Measurements from ENCODE around the gene SIK3.

DNA sequence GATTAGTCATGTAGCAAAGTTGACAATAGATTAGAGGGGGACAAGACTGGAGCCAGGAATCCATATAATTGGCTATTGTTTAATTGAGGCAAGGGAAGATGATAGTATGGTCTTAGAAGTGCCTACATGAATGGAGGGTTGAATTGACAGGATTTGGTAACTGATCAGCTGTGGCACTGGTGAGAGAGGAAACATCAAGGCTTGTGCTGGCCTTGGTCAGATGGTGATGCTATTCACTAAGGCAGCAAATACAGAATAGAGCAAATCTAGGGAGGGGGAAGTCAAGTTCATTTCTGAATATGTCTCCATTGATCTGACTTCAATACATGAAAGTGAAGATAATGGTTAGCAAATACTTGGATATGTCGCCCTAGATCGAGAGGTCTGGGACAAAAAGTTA lies 206.5 kb downstream of the SIK3 start:
- TF ChIP-seq, protein P1, sequence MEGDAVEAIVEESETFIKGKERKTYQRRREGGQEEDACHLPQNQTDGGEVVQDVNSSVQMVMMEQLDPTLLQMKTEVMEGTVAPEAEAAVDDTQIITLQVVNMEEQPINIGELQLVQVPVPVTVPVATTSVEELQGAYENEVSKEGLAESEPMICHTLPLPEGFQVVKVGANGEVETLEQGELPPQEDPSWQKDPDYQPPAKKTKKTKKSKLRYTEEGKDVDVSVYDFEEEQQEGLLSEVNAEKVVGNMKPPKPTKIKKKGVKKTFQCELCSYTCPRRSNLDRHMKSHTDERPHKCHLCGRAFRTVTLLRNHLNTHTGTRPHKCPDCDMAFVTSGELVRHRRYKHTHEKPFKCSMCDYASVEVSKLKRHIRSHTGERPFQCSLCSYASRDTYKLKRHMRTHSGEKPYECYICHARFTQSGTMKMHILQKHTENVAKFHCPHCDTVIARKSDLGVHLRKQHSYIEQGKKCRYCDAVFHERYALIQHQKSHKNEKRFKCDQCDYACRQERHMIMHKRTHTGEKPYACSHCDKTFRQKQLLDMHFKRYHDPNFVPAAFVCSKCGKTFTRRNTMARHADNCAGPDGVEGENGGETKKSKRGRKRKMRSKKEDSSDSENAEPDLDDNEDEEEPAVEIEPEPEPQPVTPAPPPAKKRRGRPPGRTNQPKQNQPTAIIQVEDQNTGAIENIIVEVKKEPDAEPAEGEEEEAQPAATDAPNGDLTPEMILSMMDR (IDR thresholded peaks at IDR 0.05): no peak
- no peak for TF ChIP-seq POLR2A (IDR thresholded peaks at IDR 0.05)

All from prostate gland (tissue), 2 donors.